ENCODE measurements around the gene PRAMEF11.

- TF ChIP-seq, protein P1, sequence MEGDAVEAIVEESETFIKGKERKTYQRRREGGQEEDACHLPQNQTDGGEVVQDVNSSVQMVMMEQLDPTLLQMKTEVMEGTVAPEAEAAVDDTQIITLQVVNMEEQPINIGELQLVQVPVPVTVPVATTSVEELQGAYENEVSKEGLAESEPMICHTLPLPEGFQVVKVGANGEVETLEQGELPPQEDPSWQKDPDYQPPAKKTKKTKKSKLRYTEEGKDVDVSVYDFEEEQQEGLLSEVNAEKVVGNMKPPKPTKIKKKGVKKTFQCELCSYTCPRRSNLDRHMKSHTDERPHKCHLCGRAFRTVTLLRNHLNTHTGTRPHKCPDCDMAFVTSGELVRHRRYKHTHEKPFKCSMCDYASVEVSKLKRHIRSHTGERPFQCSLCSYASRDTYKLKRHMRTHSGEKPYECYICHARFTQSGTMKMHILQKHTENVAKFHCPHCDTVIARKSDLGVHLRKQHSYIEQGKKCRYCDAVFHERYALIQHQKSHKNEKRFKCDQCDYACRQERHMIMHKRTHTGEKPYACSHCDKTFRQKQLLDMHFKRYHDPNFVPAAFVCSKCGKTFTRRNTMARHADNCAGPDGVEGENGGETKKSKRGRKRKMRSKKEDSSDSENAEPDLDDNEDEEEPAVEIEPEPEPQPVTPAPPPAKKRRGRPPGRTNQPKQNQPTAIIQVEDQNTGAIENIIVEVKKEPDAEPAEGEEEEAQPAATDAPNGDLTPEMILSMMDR (conservative IDR thresholded peaks at IDR 0.05): no peak
- no peak for TF ChIP-seq ZFX (IDR thresholded peaks at IDR 0.05)
Observed at GRCh38 chr1:12776801-12777557, 54.2 kb downstream of the PRAMEF11 start.

Measured in C4-2B (cell line).